WTC11 (cell line): Measurements from ENCODE around the gene YPEL4. TPM values are rescaled to one million over a fixed set of nuclear protein-coding genes. Genes with fewer than 3 reads are reported as not detected.

Source experiments
- ATAC-seq: fragments of 200-7000 bp; cut with Tn5 transposase; 2 replicates; pipeline ENCODE4 v1.10.0; 2021; ENCODE audit warnings: mild to moderate bottlenecking, moderate library complexity
- CTCF ChIA-PET: fragments of 300-600 bp; sonication (Branson Sonifier 250); formaldehyde crosslinking; loops from one replicate; lab custom pipeline; 2021; ENCODE audit warnings: antibody characterized with exemption; lab: Charles Lee
- POLR2A ChIA-PET: fragments of 350-600 bp; sonication (Branson Sonifier 250); formaldehyde crosslinking; loops from one replicate; lab custom pipeline; 2021; ENCODE audit warnings: antibody characterized with exemption; lab: Charles Lee
- DNase-seq: peaks from one replicate; pipeline ENCODE4 v3.0.0; 2021; ENCODE audit warnings: low spot score
- H3K27ac Mint-ChIP-seq: 2 replicates; pipeline ENCODE4 v1.8.0; 2021; ENCODE audit warnings: mixed read lengths
- H3K27me3 Mint-ChIP-seq: 2 replicates; pipeline ENCODE4 v1.8.0; 2021; ENCODE audit warnings: low read depth, mild to moderate bottlenecking, moderate library complexity, mixed read lengths
- H3K36me3 Mint-ChIP-seq: 2 replicates; pipeline ENCODE4 v1.8.0; 2021; ENCODE audit warnings: mixed read lengths
- H3K4me1 Mint-ChIP-seq: 2 replicates; pipeline ENCODE4 v1.8.0; 2022; ENCODE audit warnings: mixed read lengths
- H3K4me3 Mint-ChIP-seq: 2 replicates; pipeline ENCODE4 v1.8.0; 2021; ENCODE audit warnings: mild to moderate bottlenecking, moderate library complexity, mixed read lengths
- H3K9me3 Mint-ChIP-seq: 2 replicates; pipeline ENCODE4 v1.8.0; 2021; ENCODE audit warnings: mixed read lengths
- ATF2 ChIP-seq: sonication (generic); formaldehyde crosslinking; IDR thresholded peaks from 2 replicates; pipeline ENCODE4 v1.8.1; 2022; ENCODE audit warnings: low read depth, missing genetic modification reagents, borderline replicate concordance
- ATF3 ChIP-seq: sonication (generic); formaldehyde crosslinking; conservative IDR thresholded peaks from 2 replicates; pipeline ENCODE4 v1.8.1; 2022; ENCODE audit warnings: mild to moderate bottlenecking, missing genetic modification reagents
- ATF6 ChIP-seq: sonication (generic); formaldehyde crosslinking; IDR thresholded peaks from 2 replicates; pipeline ENCODE4 v1.8.1; 2023; ENCODE audit warnings: mild to moderate bottlenecking, missing genetic modification reagents
- E2F1 ChIP-seq: sonication (generic); formaldehyde crosslinking; IDR thresholded peaks from 2 replicates; pipeline ENCODE4 v1.8.0; 2022; ENCODE audit warnings: mild to moderate bottlenecking, missing genetic modification reagents
- ERG ChIP-seq: fragments of 250-450 bp; sonication (Bioruptor Pico); IDR thresholded peaks from 2 replicates; pipeline ENCODE4 v1.8.0; 2021; ENCODE audit warnings: mild to moderate bottlenecking
- ESRRA ChIP-seq: sonication (generic); formaldehyde crosslinking; IDR thresholded peaks from 2 replicates; pipeline ENCODE4 v1.8.1; 2022; ENCODE audit warnings: mild to moderate bottlenecking, missing genetic modification reagents, borderline replicate concordance
- FOXJ3 ChIP-seq: sonication (generic); formaldehyde crosslinking; IDR thresholded peaks from 2 replicates; pipeline ENCODE4 v1.9.0; 2021; ENCODE audit warnings: missing genetic modification reagents, mild to moderate bottlenecking, borderline replicate concordance
- GABPB1 ChIP-seq: sonication (generic); formaldehyde crosslinking; IDR thresholded peaks from 2 replicates; pipeline ENCODE4 v1.8.1; 2023; ENCODE audit warnings: mild to moderate bottlenecking, missing genetic modification reagents
- MLX ChIP-seq: sonication (generic); formaldehyde crosslinking; IDR thresholded peaks from 2 replicates; pipeline ENCODE4 v1.8.1; 2023; ENCODE audit warnings: mild to moderate bottlenecking, missing genetic modification reagents, moderate library complexity
- OVOL2 ChIP-seq: fragments of 250-450 bp; sonication (Bioruptor Pico); IDR thresholded peaks from 2 replicates; pipeline ENCODE4 v1.9.0; 2021; ENCODE audit warnings: mild to moderate bottlenecking, borderline replicate concordance
- SMAD4 ChIP-seq: sonication (generic); formaldehyde crosslinking; IDR thresholded peaks from 2 replicates; pipeline ENCODE4 v1.8.0; 2022; ENCODE audit warnings: mild to moderate bottlenecking, missing genetic modification reagents
- ZBTB43 ChIP-seq: sonication (generic); formaldehyde crosslinking; IDR thresholded peaks from 2 replicates; pipeline ENCODE4 v1.8.1; 2023; ENCODE audit warnings: mild to moderate bottlenecking, missing genetic modification reagents
- ZNF219 ChIP-seq: sonication (generic); formaldehyde crosslinking; IDR thresholded peaks from 2 replicates; pipeline ENCODE4 v1.8.0; 2023; ENCODE audit warnings: missing genetic modification reagents, mild to moderate bottlenecking, borderline replicate concordance
- ZNF232 ChIP-seq: sonication (generic); formaldehyde crosslinking; IDR thresholded peaks from 2 replicates; pipeline ENCODE4 v1.8.0; 2022; ENCODE audit warnings: mild to moderate bottlenecking, missing genetic modification reagents
- ZNF425 ChIP-seq: fragments of 250-450 bp; sonication (Bioruptor Pico); conservative IDR thresholded peaks from 2 replicates; pipeline ENCODE4 v1.9.0; 2021; ENCODE audit warnings: mild to moderate bottlenecking
- ZNF512 ChIP-seq: sonication (generic); formaldehyde crosslinking; IDR thresholded peaks from 2 replicates; pipeline ENCODE4 v1.8.1; 2022; ENCODE audit warnings: missing genetic modification reagents, borderline replicate concordance
- total RNA-seq: library from RNA; stranded (reverse); gene quantifications from 3 replicates; pipeline ENCODE4 v1.2.3, GENCODE V29; 2021

Gene YPEL4
- total RNA-seq, 1 experiment from 2014 or later: 0.15 TPM

GRCh38 chr11:57667117-57667735 is 17.5 kb upstream of the YPEL4 start (continued):
- no peak for TF ChIP-seq ATF6 (CRISPR knock-in tag)
- TF ChIP-seq E2F1 (CRISPR knock-in tag): no peak
- TF ChIP-seq FOXJ3 (CRISPR knock-in tag): no peak
- no peak; the same call in 1 of the 2 replicates for TF ChIP-seq ZNF232
- TF ChIP-seq SMAD4 (CRISPR knock-in tag): no peak
- no peak for TF ChIP-seq MLX (CRISPR knock-in tag)
- TF ChIP-seq ZBTB43 (CRISPR knock-in tag): no peak
- TF ChIP-seq ATF3: no peak

GRCh38 chr11:57663975-57664374 is 14.3 kb upstream of the YPEL4 start:
- Mint-ChIP-seq H3K4me3 (no peak overlapping the region), H3K4me1 (peaks cover 5% of the 10 kb centered on the region), H3K36me3 (peaks cover 32% of the 10 kb centered on the region), H3K9me3 (no peaks in the 10 kb centered on the region), H3K27me3 (no peaks in the 10 kb centered on the region), H3K27ac (no peak overlapping the region)
- ATAC-seq (no peak), DNase-seq (no peak)
- ChIA-PET POLR2A (no interaction called here), CTCF (interaction anchor here (1.6 kb wide), 1 partner anchor 860 kb away, joined by 5 read pairs; no protein-coding TSS in a partner anchor)
- TF ChIP-seq ZNF512 (CRISPR knock-in tag) (no peak), ZNF425 (no peak), OVOL2 (CRISPR knock-in tag) (no peak), ATF3 (no peak), ESRRA (no peak), ZNF219 (CRISPR knock-in tag) (no peak), GABPB1 (CRISPR knock-in tag) (no peak), ATF6 (CRISPR knock-in tag) (no peak), ATF2 (CRISPR knock-in tag) (no peak), ERG (CRISPR knock-in tag) (no peak)
